Uterus (tissue), 2 donors: Measurements from ENCODE around the gene CLEC4D.
"Not testable (repeated sequence)": the region's sequence is repeated elsewhere in the genome, so short reads cannot be mapped to it uniquely, and the experiment has no call there.

Source experiments
- CTCF ChIP-seq, 4 experiments: fragments of 200-600 bp in 2 of 4; fragments of 450-650 bp in 2 of 4; sonication (generic) in 2 of 4; IDR thresholded peaks; one replicate each; pipeline ENCODE4 v1.5.1; 2016 to 2019; ENCODE audit warnings: antibody characterized with exemption in 4 of 4, mild to moderate bottlenecking in 2 of 4, moderate library complexity in 1 of 4
- POLR2A ChIP-seq, 2 donors: fragments of 450-650 bp; IDR thresholded peaks; one replicate each; pipeline ENCODE4 v1.6.1; 2016; ENCODE audit warnings: antibody characterized with exemption in 2 of 2, mild to moderate bottlenecking in 1 of 2, moderate library complexity in 1 of 2

- TF ChIP-seq CTCF, POLR2A (IDR thresholded peaks at IDR 0.05): not testable (repeated sequence)
Measured at GRCh38 chr12:8537820-8538219, 24.5 kb downstream of the CLEC4D start.
